ENCODE data around the gene NKX6-1. TPM values are rescaled to one million over a fixed set of nuclear protein-coding genes. Genes with fewer than 3 reads are reported as not detected.

The NKX6-1 gene
- polyA plus RNA-seq, 1 of the 3 experiments (the other 2 are of a cell fraction), result not detected

DNA sequence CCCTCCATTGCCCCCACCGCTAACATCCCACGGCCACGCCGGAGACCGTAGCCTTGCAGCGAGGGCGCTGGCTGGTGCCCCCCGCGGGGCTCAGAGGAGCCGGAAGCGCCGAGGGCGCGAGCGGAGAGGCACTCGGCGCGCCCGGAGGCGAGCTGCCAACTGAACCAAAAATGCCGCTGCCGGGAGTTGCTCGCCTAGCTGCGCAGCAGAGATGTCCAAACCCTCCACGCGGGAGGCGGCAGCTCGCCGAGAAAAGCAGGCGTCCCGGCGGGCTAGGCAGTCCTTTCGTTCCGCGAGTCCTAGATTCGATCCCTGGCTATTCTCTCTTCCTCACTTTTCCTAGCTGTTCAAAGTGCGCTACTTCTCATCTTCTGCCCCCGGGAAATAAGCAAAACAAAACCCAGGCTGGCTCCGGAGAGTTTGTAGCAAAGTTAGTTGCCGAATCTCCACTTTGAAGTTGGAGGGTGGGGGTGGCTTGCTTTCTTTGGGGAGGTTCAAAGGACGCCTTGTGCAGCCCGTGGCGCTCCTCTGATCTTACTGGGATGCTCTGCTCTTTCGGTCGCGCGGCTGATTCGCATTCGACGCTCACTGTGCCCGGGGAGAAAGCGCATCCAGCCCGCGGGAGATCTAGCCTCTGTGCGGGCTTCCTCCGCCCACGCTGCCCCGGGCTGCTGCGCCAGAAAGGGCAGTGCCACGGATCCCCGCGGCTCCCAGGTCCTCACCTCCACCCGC lies 723 bp downstream of the NKX6-1 start:
- 2% methylated on average over 25 of the region's 63 CpGs for WGBS (ENCODE audit: low lambda C conversion rate)
- Histone ChIP-seq H3F3A (replicated peaks; ENCODE audit: insufficient read depth) (peaks cover 12% of the 10 kb centered on the region), H3K27ac (ENCODE audit: low read depth in 2 of 2, low read length in 1 of 2) (no peak overlapping the region), H4K20me1 (ENCODE audit: insufficient read depth) (no peaks in the 10 kb centered on the region), H3K27me3 (ENCODE audit: insufficient read depth) (peaks cover 100% of the 10 kb centered on the region), H3K4me3 (ENCODE audit: low read depth in 2 of 2, low read length in 1 of 2) (peak overlapping the region; percentile 15 to 62; a peak in 3 of 4 replicates), H3K4me1 (ENCODE audit: control insufficient read depth in 1 of 2, insufficient read depth in 2 of 2, low read depth in 1 of 2, low read length in 1 of 2) (peaks cover 0 to 8% of the 10 kb centered on the region in 2 experiments; a peak in 1 of 4 replicates), H3K4me2 (peak overlapping the region; percentile 87), H3K9me3 (no peaks in the 10 kb centered on the region), H3K79me2 (ENCODE audit: insufficient read depth) (no peaks in the 10 kb centered on the region), H3K9ac (no peak overlapping the region), H3K9me2 (no peaks in the 10 kb centered on the region), H2AFZ (ENCODE audit: low read depth) (peak overlapping the region; percentile 60; the same call in 1 of the 2 replicates), H3K36me3 (replicated peaks in 1 of 2; ENCODE audit: control insufficient read depth in 1 of 2, insufficient read depth in 2 of 2, low read length in 1 of 2) (no peaks in the 10 kb centered on the region)
- peak; percentile 46 for DNase-seq
- TF ChIP-seq EZH2phosphoT487 (IDR thresholded peaks at IDR 0.05; ENCODE audit: borderline replicate concordance, low read depth) (peak; percentile 84; the same call in 1 of the 2 replicates), RCOR1 (IDR thresholded peaks at IDR 0.05; ENCODE audit: low read length) (no peak)
- POLR2A ChIA-PET, result no interaction called here
- CTCF ChIA-PET, result no interaction called here

DNA sequence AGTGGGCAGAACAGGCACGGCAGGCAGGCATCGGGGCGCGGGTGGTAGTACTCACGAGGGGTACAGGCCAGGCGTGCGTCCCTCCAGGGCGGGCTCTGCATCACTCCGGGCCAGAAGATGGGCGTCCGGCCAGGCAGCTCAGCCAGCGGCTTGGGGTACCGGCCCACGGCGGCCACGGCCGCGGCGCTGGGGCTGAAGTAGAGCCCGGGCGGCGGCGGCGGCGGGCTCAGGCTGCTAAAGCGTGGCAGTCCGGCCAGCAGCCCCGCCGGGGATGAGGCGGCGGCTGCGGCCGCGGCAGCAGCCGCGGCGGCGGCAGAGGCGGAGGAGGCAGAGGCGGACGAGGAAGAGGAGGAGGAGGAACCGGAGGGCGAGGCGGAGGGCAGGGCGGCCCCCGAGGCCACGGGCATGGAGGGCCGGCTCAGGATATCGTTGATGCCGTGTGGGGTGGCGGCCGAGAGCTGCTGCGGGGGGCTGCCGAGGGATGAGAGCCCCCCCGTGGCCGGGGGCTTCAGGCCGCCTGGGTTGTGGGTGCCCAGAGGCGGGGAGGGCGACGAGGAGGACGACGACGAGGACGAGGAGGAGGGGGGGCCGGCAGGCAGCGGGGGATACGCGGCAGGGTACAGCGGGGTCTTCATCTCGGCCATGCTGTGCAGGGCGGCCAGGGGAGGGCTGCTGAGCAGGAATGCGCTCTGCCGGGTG lies 1.4 kb downstream of the NKX6-1 start:
- CTCF ChIA-PET, result interaction anchor here (0.7 kb wide), 1 partner anchor 16 kb away, joined by 3 read pairs; no protein-coding TSS in a partner anchor

More for the DNA sequence above, 1.4 kb downstream of the NKX6-1 start:
- H3K4me3 ChIP-seq (ENCODE audit: low read depth in 2 of 2, low read length in 1 of 2), result peak overlapping the region; percentile 15 to 62; a peak in 2 of 4 replicates
- H4K20me1 ChIP-seq (ENCODE audit: insufficient read depth), result no peaks in the 10 kb centered on the region
- no peaks in the 10 kb centered on the region for H3K36me3 ChIP-seq (replicated peaks in 1 of 2; ENCODE audit: control insufficient read depth in 1 of 2, insufficient read depth in 2 of 2, low read length in 1 of 2)
- peak overlapping the region; percentile 60; the same call in 1 of the 2 replicates for H2AFZ ChIP-seq (ENCODE audit: low read depth)
- peaks cover 0 to 10% of the 10 kb centered on the region in 2 experiments; a peak in 1 of 4 replicates for H3K4me1 ChIP-seq (ENCODE audit: control insufficient read depth in 1 of 2, insufficient read depth in 2 of 2, low read depth in 1 of 2, low read length in 1 of 2)
- no peak overlapping the region for H3K9ac ChIP-seq
- peaks cover 12% of the 10 kb centered on the region for H3F3A ChIP-seq (replicated peaks; ENCODE audit: insufficient read depth)
- TF ChIP-seq NFIC (IDR thresholded peaks at IDR 0.05; ENCODE audit: borderline replicate concordance) (no peak), EZH2phosphoT487 (IDR thresholded peaks at IDR 0.05; ENCODE audit: borderline replicate concordance, low read depth) (no peak), RXRA (IDR thresholded peaks at IDR 0.05; ENCODE audit: borderline replicate concordance, low read depth) (no peak), RCOR1 (IDR thresholded peaks at IDR 0.05; ENCODE audit: low read length) (no peak), MXI1 (IDR thresholded peaks at IDR 0.05; ENCODE audit: low read depth, low read length) (no peak), MEF2A (IDR thresholded peaks at IDR 0.05; ENCODE audit: borderline replicate concordance, low read depth) (no peak)
- TF ChIP-seq, protein P1, sequence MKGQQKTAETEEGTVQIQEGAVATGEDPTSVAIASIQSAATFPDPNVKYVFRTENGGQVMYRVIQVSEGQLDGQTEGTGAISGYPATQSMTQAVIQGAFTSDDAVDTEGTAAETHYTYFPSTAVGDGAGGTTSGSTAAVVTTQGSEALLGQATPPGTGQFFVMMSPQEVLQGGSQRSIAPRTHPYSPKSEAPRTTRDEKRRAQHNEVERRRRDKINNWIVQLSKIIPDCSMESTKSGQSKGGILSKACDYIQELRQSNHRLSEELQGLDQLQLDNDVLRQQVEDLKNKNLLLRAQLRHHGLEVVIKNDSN (IDR thresholded peaks at IDR 0.05; ENCODE audit: borderline replicate concordance, low read depth), result no peak
- TF ChIP-seq, protein P2, sequence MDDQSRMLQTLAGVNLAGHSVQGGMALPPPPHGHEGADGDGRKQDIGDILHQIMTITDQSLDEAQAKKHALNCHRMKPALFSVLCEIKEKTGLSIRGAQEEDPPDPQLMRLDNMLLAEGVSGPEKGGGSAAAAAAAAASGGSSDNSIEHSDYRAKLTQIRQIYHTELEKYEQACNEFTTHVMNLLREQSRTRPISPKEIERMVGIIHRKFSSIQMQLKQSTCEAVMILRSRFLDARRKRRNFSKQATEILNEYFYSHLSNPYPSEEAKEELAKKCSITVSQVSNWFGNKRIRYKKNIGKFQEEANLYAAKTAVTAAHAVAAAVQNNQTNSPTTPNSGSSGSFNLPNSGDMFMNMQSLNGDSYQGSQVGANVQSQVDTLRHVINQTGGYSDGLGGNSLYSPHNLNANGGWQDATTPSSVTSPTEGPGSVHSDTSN (IDR thresholded peaks at IDR 0.05), result no peak
- H3K27me3 ChIP-seq (ENCODE audit: insufficient read depth), result peaks cover 100% of the 10 kb centered on the region
- H3K79me2 ChIP-seq (ENCODE audit: insufficient read depth), result no peaks in the 10 kb centered on the region
- H3K9me2 ChIP-seq, result no peaks in the 10 kb centered on the region
- DNase-seq, result peak; percentile 46
- H3K4me2 ChIP-seq, result peak overlapping the region; percentile 87
- H3K27ac ChIP-seq (ENCODE audit: low read depth in 2 of 2, low read length in 1 of 2), result no peak overlapping the region
- POLR2A ChIA-PET, result interaction anchor here (0.8 kb wide), 1 partner anchor 13 kb away, joined by 3 read pairs; no protein-coding TSS in a partner anchor
- WGBS (ENCODE audit: low lambda C conversion rate), result 13% methylated on average over 50 of the region's 73 CpGs
- no peaks in the 10 kb centered on the region for H3K9me3 ChIP-seq

Measured in SK-N-SH (cell line).